Pancreas (tissue), 10 donors: Measurements from ENCODE around the gene TMED6. TPM values are rescaled to one million over a fixed set of nuclear protein-coding genes. Genes with fewer than 3 reads are reported as not detected.
A peak's percentile ranks its signal among the peaks of the same experiment; 100 is the strongest.

Source experiments
- ATAC-seq, 4 donors: fragments of 200-7000 bp; cut with Tn5 transposase; one replicate each; pipeline versions ENCODE4 v1.8.0 to v1.9.1; 2020; ENCODE audit warnings: mild to moderate bottlenecking in 4 of 4, moderate library complexity in 4 of 4
- DNase-seq, 6 donors: peaks; one replicate each; pipeline ENCODE4 v3.0.0-alpha.2; 2020
- FAIRE-seq: peaks from 2 replicates; lab custom pipeline; 2012; peaks lifted over from hg19 to GRCh38; lab: Jason Lieb, UNC
- H3K27ac ChIP-seq, 4 donors: fragments of 200-600 bp; sonication (generic); 1 replicate in 3 of 4; 2 replicates in 1 of 4; pipeline versions ENCODE4 v1.5.0 to v1.8.0; 2020
- H3K27me3 ChIP-seq, 4 donors: fragments of 200-600 bp; one replicate each; pipeline ENCODE4 v1.8.0; 2021
- H3K36me3 ChIP-seq, 3 donors: fragments of 200-600 bp; sonication (generic) in 1 of 3; one replicate each; pipeline versions ENCODE4 v1.5.0 to v1.8.0; 2020 to 2021
- H3K4me1 ChIP-seq, 3 donors: fragments of 200-600 bp; one replicate each; pipeline ENCODE4 v1.8.0; 2021
- H3K4me3 ChIP-seq, 4 donors: fragments of 200-600 bp; sonication (generic) in 2 of 4; one replicate each; pipeline versions ENCODE4 v1.5.0 to v1.8.0; 2020 to 2021
- H3K9me3 ChIP-seq, 4 donors: fragments of 200-600 bp; one replicate each; pipeline ENCODE4 v1.8.0; 2021
- WGBS, 2 donors: extraction: QIAGEN DNeasy Blood & Tissue Kit; methylation state at CpG; one replicate each; pipeline ENCODE4 v1.1.7; 2013; 5-methylcytosine and 5-hydroxymethylcytosine counted together
- intact Hi-C, 3 donors: fragments of 100-400 bp; cut with DNase I; formaldehyde crosslinking; loops; one replicate each; pipeline versions ENCODE4 v1.11.1 to v1.14.2; 2022
- polyA plus RNA-seq, 2 donors: library from polyadenylated mRNA; stranded (reverse); fragments of 200-250 nt; gene quantifications; one replicate each; pipeline ENCODE4 v1.2.3, GENCODE V29; 2013
- total RNA-seq, 6 donors: library from RNA; stranded (reverse); fragmentation: NEBNext Ultra II Directional in 4 of 6; extraction: Animal tissue kit (Norgen Biotek cat#: 25700) in 4 of 6; gene quantifications; one replicate each; pipeline versions ENCODE4 v1.2.1 to v1.2.4, GENCODE V29; 2021 to 2023
- TF ChIP-seq, protein P1 (sequence below), 4 donors: fragments of 200-600 bp; sonication (generic) in 3 of 4; IDR thresholded peaks; one replicate each; pipeline versions ENCODE4 v1.5.0 to v1.8.0; 2021; ENCODE audit warnings: antibody characterized with exemption in 4 of 4
- donor health status: healthy with polysubstance abuse.
- donor health status: DM: no; HTN: no; CAD: no; lungs with moderate emphysema.
- donor health status: DM: no; HTN: no; CAD: no.
- donor health status: control.
- donor health status: control.
- donor health status: Bipolar disorder and iron deficiency.
- donor health status: DM: yes; HTN: yes; CAD: no.
- donor health status: DM: no; HTN: no; CAD: no.
- donor health status: DM: no; HTN: no; CAD: no.
- donor health status: DM: yes; HTN: yes; CAD: no.

TMED6 gene
- total RNA-seq (10 to 100 TPM; 13.7 to 94.7 (median 45.4) TPM), polyA plus RNA-seq (10 to 100 TPM in 1 of 2 donors, 1 to 10 TPM in 1; 5.2 to 45.5 TPM)

DNA sequence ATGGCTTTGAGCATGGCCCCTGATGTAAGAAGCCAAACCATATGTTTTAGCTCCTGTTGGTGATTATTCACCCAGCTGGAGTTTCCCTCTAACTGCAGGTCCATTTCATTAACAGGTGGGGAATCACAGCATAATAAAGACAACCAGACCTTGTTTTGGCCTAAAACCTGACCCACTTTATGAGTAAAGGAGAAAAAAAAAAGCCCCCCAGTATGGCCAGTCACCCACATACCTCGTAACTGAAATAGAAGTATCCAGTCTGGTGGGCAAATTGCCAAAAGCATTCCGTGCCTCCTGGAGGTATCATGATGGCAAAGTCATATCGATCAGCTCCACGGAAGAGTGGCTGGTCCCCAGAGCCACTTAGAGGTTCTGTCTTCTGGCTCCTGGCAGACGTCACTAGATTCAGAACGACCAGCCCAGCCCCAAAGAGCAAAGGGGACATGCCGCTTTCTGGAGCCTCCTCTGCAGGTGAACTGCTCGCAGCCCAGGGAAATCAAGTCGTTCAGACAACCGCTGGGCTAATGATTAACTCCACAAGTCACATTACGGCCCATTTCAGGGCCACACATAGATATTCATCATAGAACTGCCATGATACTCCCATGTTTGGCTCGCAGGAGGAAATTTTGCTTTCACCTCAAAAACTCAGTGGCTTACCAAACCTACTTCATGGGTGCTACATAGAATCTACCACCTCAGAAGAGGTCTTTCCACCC lies at the start of gene TMED6:
TMED6 (minus strand) TSS at position 478 of the 719 bp plus-strand sequence; CDS start at position 445, 33 bp downstream.
- Histone ChIP-seq H3K4me1 (peaks cover 7 to 15% (median 11%) of the 10 kb centered on the region in 3 donors), H3K27ac (peak within 1 kb of the TSS; percentile 55 to 79 (median 66)), H3K36me3 (peaks cover 0 to 15% (median 5%) of the 10 kb centered on the region in 3 donors), H3K27me3 (no peaks in the 10 kb centered on the region), H3K4me3 (peak within 1 kb of the TSS; percentile 24 to 50 (median 42)), H3K9me3 (no peaks in the 10 kb centered on the region)
- TF ChIP-seq, protein P1, sequence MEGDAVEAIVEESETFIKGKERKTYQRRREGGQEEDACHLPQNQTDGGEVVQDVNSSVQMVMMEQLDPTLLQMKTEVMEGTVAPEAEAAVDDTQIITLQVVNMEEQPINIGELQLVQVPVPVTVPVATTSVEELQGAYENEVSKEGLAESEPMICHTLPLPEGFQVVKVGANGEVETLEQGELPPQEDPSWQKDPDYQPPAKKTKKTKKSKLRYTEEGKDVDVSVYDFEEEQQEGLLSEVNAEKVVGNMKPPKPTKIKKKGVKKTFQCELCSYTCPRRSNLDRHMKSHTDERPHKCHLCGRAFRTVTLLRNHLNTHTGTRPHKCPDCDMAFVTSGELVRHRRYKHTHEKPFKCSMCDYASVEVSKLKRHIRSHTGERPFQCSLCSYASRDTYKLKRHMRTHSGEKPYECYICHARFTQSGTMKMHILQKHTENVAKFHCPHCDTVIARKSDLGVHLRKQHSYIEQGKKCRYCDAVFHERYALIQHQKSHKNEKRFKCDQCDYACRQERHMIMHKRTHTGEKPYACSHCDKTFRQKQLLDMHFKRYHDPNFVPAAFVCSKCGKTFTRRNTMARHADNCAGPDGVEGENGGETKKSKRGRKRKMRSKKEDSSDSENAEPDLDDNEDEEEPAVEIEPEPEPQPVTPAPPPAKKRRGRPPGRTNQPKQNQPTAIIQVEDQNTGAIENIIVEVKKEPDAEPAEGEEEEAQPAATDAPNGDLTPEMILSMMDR (IDR thresholded peaks at IDR 0.05), result no peak
- DNase-seq (peak; percentile 73 to 85 (median 81)), ATAC-seq (peak; percentile 89 to 94 (median 92)), FAIRE-seq (no peak)
- 11 to 18% methylated on average over 12 of the region's 12 CpGs for WGBS, 2 donors
- intact Hi-C loops, result no loop called here

DNA sequence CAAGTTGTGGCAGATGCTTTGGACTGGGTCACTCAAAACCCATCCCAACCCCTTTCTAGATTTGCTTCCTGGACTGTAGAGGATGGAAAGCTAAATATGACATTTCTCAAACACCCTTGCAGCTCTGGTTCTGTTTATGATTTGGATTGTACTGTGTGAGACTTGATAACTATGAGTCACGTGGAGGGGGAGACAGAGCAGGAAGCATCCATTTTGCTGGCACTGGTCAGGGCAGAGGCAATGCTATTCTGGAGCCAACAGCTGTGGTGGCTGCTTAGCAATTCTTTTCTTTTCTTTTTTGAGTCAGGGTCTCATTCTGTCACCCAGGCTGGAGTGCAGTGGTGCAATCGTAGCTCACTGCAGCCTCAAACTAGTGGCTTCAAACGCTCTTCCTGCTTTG lies 47.8 kb upstream of the TMED6 start:
- DNase-seq (no peak), ATAC-seq (no peak), FAIRE-seq (no peak)
- TF ChIP-seq, protein P1 (IDR thresholded peaks at IDR 0.05), result no peak
- H3K9me3 ChIP-seq, result no peaks in the 10 kb centered on the region
- H3K4me3 ChIP-seq, result no peak overlapping the region
- no peak overlapping the region for H3K27ac ChIP-seq
- H3K27me3 ChIP-seq, result no peaks in the 10 kb centered on the region
- H3K36me3 ChIP-seq, result no peaks in the 10 kb centered on the region
- peaks cover 23 to 38% (median 23%) of the 10 kb centered on the region in 3 donors for H3K4me1 ChIP-seq
- intact Hi-C loops, result loop anchor here in 2 of 3 donors (10.0 kb wide), 1 partner anchor 355 kb away; the partner anchor contains the start of gene NOB1 (in 2 of the 2)
- WGBS, 2 donors, result 73 to 83% methylated on average over 3 of the region's 3 CpGs

DNA sequence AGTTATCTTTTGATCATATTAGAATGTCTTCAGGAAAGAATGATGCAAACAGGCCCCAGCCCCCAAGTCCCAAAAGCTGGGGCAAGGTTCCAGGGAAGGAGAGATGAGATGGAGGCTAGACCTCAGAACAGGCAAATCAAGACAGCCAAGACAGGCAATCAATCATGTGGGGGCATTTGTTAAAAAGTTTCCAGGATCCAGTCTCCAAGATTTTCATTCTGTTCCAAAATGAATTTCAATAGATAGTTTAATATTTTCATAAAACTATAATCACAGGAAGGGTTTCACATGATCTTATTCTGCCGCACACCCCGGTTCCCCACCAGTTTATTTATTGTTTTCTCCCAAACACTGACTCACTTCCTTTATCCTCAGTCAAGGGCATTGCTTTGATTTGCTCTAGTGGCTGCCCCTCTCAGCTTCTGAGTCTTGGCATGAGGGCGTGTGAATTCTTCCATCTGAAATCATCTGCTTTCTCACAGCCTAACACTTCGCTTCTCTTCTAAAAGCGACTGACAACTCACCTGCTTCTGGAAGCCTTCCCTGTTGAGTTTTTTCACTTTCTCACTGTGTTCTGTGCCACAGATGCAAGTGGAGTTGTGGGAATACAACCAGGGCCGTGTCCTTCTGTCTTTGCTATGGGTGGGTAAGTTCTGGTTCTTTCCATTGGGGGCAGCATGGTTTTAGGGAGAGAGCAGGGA lies 46.4 kb upstream of the TMED6 start:
- H3K4me1 ChIP-seq, result peaks cover 17 to 31% (median 19%) of the 10 kb centered on the region in 3 donors
- ATAC-seq, result peak; percentile 47 to 72 (median 68)
- no peaks in the 10 kb centered on the region for H3K36me3 ChIP-seq
- 7 to 8% methylated on average over 6 of the region's 6 CpGs for WGBS, 2 donors
- DNase-seq, result peak in 3 of 6 donors; percentile 56 to 66 (median 62)
- intact Hi-C loops, result loop anchor here in 2 of 3 donors (10.0 kb wide), 1 partner anchor 357 kb away; the partner anchor contains the start of gene NOB1 (in 2 of the 2)
- peak overlapping the region; percentile 76 to 91 (median 84) for H3K27ac ChIP-seq
- TF ChIP-seq, protein P1 (IDR thresholded peaks at IDR 0.05), result peak in 2 of 4 donors; percentile 13 to 44
- peak overlapping the region in 2 of 4 donors; percentile 19 for H3K4me3 ChIP-seq
- no peak for FAIRE-seq
- no peaks in the 10 kb centered on the region for H3K27me3 ChIP-seq
- no peaks in the 10 kb centered on the region for H3K9me3 ChIP-seq

DNA sequence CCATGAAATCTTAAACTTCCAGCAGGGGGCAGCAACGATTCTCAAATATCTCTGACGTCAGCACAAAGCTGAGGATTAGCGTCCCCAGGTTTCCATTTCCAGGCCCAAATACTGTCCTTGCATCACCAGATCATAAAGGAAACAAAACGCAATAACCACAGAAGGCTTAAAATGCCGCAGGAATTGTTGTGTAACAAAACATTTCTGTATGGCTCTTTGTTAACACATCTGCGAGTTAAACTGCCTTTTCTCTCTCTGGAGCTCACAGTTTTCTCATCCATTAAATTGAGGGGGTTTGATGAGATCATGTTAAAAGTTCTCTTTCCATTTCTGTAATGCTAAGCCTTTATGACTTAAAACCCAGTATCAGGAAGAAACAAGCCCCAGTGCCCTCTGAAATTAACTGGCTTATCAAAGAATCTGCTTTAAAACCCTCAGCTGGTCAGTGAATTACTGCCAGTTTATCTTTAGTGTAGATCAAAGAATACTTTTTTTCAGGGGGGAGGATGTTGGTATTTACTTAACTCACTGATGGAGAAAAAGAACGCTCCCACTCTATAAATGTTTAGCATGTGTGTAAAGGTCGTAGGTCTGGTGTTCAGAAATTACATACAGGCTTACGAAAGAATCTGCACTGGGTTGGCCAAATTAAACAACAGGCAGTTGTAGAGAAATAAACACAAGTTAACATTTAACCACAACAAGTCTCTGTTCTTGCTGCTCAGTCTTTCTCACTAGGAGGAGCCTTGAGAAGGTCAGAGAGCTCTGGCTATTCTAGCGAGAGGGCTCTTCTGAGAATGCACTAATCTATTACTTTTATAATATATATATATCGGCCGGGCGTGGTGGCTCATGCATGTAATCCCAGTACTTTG lies 44.8 kb upstream of the TMED6 start:
- peak; percentile 83 for FAIRE-seq
- TF ChIP-seq, protein P1 (IDR thresholded peaks at IDR 0.05), result peak in 3 of 4 donors; percentile 47 to 61 (median 49)
- no peaks in the 10 kb centered on the region for H3K9me3 ChIP-seq
- WGBS, 2 donors, result 3 to 5% methylated on average over 13 of the region's 13 CpGs
- intact Hi-C loops, result loop anchor here in 2 of 3 donors (10.0 kb wide), 1 partner anchor 358 kb away; the partner anchor contains the start of gene NOB1 (in 2 of the 2)
- peak overlapping the region in 2 of 4 donors; percentile 11 to 21 for H3K4me3 ChIP-seq
- no peaks in the 10 kb centered on the region for H3K27me3 ChIP-seq
- no peaks in the 10 kb centered on the region for H3K36me3 ChIP-seq
- H3K27ac ChIP-seq, result peak overlapping the region; percentile 76 to 91 (median 84)
- peak; percentile 78 to 88 (median 84) for ATAC-seq
- H3K4me1 ChIP-seq, result peaks cover 17 to 31% (median 19%) of the 10 kb centered on the region in 3 donors
- peak in 4 of 6 donors; percentile 57 to 82 (median 75) for DNase-seq
